ENCODE results near the gene SLC30A7.

DNA sequence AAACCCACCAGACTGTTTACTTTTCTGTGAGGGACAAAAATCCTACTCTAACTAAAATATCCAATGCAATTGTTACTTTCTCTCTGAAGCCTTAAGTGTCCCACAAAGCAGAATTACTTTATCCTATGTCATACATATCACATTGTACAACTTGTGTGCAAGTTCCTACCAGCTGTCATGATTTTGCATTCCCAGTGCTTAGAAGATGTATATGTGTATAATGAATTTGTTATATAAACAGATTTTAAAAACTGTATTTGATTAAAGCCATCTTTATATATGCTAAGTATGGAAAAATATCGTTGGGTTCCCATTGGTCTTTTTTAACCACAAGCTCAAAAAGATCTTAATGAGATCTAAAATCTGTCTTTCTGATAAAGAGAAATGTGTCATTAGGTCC lies 72.7 kb downstream of the SLC30A7 start:
- TF ChIP-seq, protein P1, sequence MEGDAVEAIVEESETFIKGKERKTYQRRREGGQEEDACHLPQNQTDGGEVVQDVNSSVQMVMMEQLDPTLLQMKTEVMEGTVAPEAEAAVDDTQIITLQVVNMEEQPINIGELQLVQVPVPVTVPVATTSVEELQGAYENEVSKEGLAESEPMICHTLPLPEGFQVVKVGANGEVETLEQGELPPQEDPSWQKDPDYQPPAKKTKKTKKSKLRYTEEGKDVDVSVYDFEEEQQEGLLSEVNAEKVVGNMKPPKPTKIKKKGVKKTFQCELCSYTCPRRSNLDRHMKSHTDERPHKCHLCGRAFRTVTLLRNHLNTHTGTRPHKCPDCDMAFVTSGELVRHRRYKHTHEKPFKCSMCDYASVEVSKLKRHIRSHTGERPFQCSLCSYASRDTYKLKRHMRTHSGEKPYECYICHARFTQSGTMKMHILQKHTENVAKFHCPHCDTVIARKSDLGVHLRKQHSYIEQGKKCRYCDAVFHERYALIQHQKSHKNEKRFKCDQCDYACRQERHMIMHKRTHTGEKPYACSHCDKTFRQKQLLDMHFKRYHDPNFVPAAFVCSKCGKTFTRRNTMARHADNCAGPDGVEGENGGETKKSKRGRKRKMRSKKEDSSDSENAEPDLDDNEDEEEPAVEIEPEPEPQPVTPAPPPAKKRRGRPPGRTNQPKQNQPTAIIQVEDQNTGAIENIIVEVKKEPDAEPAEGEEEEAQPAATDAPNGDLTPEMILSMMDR (IDR thresholded peaks at IDR 0.05) = no peak
- no peak for TF ChIP-seq POLR2AphosphoS5 (IDR thresholded peaks at IDR 0.05; ENCODE audit: insufficient read depth in 1 of 2, low read depth in 1 of 2)
